GM19238 (cell line): ENCODE data around the gene CTNS.

ENCODE experiments used
- DNase-seq: peaks from one replicate; pipeline ENCODE4 v3.0.0; 2011; ENCODE audit warnings: low spot score; ENCODE audit not compliant: insufficient read length

CTNS gene

GRCh38 chr17:3710951-3711383, 74.4 kb downstream of the CTNS start:
- peak; percentile 80 for DNase-seq
